ENCODE results near the gene PTMS.
"Not testable (repeated sequence)": the region's sequence is repeated elsewhere in the genome, so short reads cannot be mapped to it uniquely, and the experiment has no call there.

The PTMS gene, protein sequence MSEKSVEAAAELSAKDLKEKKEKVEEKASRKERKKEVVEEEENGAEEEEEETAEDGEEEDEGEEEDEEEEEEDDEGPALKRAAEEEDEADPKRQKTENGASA

DNA sequence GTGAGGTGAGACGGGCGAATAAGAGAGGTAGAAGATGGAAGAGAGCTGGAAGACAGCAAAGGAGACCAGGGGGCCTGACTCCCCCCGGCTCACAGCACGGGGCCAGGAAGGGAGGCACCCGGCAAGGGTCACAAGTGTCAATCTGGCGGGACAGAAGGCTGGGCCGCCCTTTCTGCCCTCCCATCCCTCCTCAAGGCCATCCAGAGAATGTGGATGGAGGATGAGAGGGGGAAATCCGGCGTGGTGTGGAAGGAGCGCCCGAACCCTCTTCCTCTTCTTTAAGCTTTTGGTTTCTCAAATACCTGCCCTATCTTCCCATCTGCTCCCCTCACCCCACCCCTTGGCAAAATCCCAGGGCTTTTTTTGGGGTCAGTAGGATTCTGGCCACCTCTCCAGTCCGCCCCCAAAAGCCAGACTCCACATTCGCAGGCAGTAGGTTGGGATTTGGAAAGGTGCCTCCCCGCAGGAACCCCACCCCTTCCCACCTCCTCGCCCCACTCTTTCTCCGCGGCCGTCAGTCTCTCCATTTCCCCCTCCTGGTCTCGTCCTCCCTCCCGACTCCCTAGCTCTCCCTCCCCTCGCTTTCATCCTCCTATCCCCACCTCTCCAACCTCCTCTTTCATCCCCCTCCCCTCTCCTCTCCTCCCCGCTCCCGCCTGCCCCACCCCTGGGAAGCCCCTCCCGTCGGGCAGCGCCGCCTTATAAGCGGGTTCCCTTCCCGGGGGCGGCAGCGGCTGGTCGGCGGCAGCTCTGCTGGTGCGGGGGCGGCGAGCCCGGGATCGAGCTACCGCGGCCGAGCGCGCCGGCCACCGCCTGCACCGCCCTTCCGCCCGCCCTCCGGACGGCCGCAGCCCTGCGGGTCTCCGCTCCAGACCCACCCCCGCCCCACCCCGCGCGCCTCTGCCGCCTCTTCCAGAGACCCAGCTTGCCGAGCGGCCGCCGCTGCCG is at the start of gene PTMS:
Gene PTMS, plus strand, starts transcription at position 730 of the 948 bp plus-strand sequence. CDS start 343 bp downstream, outside the sequence.
- no peak for DNase-seq (ENCODE audit: low read depth in 3 of 3)

DNA sequence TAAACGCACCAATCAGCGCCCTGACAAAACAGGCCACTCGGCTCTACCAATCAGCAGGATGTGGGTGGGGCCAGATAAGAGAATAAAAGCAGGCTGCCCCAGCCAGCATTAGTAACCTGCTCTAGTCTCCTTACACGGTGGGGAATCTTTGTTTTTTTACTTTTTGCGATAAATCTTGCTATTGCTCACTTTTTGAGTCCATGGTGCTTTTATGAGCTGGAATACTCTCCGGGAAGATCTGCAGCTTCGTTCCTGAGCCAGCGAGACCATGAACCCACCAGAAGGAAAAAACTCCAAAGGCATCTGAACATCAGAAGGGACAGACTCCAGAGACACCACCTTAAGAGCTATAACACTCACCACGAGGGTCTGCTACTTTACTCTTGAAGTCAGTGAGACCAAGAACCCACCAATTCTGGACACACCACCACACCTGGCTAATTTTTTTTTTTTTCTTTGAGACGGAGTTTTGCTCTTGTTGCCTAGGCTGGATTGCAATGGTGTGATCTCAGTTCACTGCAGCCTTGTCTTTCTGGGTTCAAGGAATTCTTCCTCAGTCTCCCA is 49.2 kb upstream of the PTMS start:
- DNase-seq (ENCODE audit: low read depth in 3 of 3), result no peak

DNA sequence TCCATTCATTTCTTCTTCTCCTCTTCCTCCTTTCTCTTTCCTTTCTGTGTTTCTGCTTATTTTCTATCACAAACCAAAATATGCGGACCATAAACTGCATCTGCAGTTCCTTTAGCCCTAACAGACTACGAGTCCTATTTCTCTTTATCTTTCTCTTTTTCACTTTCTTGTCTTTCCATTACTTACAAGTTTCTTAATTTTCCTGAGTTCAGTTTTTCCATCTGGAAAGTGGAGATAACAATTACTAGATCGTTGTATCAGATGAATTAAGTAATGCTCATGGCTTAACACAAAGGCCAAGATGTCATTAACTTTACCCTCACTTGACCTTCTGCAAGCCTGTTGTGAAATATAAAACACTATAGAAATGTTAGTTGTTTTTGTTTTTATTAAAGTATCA is 43.3 kb upstream of the PTMS start:
- DNase-seq (ENCODE audit: low read depth in 3 of 3), result no peak

DNA sequence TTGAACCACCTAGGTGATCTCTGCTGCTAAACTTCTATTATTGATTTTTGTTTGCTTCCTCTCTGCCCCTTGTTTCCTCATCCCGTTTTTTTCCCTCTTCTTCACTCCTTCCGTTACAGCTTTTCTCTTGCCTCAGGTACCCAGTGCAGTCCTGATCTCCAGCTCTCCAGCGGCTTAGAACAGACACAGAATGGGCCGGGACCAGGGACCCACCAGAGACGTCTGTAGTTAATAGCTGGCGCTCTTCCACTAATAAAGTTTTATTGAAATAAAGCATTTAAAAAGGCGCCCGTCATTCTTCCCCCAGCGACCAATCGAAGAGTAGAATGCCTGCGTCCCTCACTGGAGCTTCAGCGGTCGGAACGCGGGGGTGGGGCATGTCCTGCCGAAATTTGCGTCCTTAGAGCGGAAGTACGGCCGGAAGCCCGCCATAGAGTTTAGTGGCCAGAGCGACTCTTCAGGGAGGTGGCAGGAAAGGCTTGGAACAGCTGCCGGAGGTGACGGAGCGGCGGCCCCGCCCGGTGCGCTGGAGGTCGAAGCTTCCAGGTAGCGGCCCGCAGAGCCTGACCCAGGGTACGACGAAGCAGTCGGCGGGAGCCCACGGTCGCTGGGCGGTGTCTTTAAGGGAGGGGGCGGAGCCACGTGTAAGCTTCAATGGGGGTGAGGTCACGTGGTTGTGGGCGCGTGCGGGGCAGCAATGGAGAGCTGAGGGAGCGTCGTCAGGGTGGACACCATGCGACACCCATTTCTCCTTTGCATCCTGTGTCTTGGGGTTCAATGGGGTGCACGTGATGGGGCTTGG is 42.4 kb upstream of the PTMS start, which contains the start of gene COPS7A:
Gene COPS7A, plus strand, starts transcription at position 440 of the 802 bp plus-strand sequence. CDS start 611 bp downstream, outside the sequence.
- peak; percentile 93 to 97 (median 95) for DNase-seq (ENCODE audit: low read depth in 3 of 3)

DNA sequence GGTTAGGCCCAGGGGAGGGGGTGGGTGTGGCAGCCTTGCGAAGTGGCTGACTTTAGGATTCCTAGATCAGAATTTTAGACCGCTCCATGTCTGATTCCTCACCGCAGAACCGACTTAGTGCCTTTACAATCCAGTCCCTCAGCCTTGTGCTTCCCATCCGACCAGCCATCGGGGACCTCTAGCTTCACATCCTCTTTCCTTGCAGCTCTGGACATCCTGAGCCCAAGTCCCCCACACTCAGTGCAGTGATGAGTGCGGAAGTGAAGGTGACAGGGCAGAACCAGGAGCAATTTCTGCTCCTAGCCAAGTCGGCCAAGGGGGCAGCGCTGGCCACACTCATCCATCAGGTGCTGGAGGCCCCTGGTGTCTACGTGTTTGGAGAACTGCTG is 41.8 kb upstream of the PTMS start:
- no peak for DNase-seq (ENCODE audit: low read depth in 3 of 3)

DNA sequence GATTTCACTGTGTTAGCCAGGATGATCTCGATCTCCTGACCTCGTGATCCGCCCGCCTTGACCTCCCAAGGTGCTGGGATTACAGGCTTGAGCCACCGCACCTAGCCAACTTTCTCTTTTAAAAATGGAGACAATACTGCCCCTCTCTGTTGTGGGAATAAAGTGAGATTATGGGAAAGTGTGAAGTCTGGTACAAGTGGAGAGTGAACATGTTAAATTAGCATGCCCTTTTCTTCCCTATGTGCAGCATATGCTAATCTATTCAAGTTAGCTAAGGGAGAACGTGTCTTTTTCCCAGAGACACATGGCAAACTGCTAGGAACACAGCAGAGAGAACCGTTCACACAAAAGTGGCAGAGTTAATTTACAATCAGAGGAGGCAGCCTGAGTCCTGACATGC is 40.8 kb upstream of the PTMS start:
- no peak for DNase-seq (ENCODE audit: low read depth in 3 of 3)

DNA sequence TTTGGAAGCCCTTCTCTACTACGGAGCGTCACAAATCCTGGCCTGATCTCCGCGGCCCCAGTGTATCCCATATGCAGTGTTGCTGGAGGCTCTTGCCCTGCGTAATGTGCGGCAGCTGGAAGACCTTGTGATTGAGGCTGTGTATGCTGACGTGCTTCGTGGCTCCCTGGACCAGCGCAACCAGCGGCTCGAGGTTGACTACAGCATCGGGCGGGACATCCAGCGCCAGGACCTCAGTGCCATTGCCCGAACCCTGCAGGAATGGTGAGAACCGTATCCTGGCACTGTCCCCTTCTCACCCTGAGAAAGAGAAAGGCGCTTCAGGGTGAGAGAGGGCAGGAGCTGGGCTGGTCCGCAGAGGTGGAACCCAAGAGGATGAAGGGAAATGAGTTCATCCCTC is 37.0 kb upstream of the PTMS start:
- no peak for DNase-seq (ENCODE audit: low read depth in 3 of 3)

DNA sequence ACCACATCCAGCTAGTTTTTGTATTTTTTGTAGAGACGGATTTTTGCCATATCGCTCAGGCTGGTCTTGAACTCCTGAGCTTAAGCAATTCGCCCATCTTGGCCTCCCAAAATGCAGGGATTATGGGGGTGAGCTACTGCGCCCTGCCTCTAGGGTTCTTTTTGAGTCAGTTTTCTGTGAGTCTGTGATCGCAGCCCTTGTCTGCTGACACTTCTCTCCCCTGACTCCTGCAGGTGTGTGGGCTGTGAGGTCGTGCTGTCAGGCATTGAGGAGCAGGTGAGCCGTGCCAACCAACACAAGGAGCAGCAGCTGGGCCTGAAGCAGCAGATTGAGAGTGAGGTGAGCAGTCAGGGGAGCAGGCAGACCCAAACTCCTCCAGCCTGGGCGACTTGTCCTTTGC is 36.0 kb upstream of the PTMS start:
- DNase-seq (ENCODE audit: low read depth in 3 of 3), result no peak

DNA sequence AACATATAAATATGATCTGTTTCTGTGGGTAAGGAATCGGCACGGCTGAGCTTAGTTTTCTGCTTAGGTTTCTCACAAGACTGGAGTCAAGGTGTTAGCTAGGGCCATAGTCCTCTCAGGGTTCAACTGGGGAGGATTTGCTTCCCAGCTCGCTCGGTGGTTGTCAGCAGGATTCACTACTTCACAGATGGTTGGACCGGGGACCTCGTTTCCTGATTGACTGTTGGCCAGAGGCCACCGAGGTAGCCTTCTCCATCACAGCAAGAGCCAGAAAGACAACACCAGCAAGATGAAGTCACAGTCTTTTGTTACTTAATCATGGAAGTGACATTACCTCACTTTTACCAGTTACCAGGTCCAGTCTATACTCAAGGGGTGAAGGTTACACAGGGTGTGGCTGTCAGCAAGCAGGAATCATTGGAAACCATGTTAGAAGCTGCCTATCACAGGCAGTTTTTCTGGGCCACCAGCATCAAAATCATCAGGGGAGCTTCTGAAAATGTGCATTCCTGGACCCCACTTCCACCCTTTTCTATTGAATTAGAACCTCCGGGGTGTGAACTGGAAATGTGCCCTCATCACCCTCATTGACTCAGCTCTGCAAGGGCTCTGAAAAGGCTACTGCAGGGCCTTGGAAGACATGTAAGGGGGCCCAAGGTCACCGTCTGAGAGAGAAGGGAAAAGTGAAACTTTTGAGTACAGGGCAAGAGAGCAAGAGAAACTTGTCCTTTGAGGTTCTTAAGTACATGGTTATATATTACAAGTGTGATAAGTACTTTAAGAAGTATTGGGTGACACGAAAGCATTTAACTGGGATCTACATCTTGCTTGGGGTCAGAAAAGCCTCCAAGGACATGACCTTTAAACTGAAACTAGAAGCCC is 31.4 kb upstream of the PTMS start:
- DNase-seq (ENCODE audit: low read depth in 3 of 3), result no peak

DNA sequence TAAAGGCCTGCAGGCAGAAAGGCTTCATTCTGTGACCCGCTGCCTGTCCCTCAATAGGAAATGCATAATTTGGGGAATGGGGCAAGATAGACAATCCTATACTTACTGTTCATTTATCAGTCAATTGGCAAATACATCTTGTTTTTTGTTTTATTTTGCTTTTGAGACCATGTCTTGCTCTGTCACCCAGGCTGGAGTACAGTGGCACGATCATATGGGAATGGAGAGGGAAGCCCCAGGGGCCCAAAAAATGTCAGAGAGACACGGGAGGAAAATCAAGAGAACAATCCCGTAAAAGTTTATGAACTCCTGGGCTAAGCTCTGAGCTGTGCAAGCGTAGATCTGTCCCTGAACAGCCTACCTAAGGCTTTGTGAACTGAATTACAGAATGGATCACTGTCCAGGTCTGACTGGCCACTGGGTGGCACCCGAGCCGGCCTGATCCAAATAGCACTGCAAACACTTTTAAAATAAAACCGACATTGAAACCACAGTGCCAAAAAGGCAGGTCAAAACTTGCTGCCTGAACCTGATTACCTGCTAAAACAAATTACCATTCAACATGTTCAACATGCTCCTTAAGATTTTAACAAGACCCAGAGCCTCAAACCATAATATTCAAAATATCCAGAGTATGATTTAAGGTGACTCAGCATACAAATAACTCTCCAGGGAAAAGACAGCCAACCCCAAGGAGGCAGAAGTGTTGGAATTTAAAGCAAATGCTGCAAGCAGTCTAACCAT is 30.5 kb upstream of the PTMS start:
- no peak for DNase-seq (ENCODE audit: low read depth in 3 of 3)

DNA sequence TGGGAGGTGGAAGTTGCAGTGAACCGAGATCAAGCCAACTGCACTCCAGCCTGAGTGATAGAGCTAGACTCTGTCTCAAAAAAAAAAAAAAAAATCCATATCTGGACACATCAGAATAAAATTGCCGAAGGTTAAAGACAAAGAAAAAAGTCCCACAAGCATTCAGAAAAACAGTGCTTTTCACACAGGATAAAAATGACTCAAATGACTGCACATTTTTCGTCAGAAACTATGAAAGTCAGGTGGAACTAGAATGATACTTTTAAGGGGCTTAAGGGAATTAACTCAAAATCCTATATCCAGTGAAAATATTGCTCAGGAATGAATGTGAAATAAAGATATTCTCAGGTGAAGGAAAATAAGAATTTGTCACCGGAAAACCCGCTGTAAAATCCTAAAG is 29.4 kb upstream of the PTMS start:
- DNase-seq (ENCODE audit: low read depth in 3 of 3), result no peak

DNA sequence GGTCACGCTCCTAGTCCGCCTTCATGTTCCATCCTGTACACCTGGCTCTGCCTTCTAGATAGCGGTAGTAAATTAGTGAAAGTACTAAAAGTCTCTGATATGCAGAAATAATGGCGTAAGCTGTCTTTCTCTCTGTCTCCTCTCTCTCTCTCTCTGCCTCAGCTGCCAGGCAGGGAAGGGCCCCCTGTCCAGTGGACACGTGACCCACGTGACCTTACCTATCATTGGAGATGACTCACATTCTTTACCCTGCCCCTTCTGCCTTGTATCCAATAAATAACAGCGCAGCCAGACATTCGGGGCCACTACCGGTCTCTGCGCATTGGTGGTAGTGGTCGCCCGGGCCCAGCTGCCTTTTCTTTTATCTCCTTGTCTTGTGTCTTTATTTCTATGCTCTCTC is 24.1 kb upstream of the PTMS start:
- not testable (repeated sequence) for DNase-seq (ENCODE audit: low read depth in 3 of 3)

DNA sequence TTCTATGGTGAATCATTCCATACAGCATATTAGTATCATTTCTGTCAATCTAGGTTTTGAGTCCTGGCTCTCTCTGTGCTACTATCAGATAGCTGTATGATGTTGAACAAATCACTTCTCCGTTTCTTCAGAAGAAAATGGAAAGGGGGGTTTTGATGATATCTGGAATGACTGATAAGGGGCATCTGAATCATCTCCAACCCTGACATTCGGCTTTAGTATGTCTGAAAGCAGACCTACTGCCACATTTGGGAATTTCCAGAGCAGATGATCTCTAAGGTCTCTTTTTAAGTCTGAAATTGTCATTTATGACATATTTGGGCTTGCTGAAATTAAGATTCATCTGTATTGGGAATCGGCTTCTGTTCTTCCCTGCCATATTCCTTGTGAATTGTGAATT is 23.3 kb upstream of the PTMS start:
- DNase-seq (ENCODE audit: low read depth in 3 of 3), result no peak

DNA sequence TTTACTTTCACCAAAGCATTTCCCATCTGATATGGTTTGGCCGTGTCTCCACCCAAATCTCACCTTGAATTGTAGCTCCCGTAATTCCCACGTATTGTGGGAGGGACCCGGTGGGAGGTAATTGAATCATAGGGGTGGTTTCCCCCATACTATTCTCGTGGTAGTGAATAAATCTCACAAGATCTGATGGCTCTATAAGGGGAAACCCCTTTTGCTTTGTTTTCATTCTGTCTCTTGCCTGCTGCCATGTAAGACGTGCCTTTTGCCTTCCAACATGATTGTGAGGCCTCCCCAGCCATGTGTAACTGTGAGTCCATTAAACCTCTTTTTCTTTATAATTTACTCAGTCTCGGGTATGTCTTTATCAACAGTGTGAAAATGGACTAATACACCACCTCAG is 22.9 kb upstream of the PTMS start:
- not testable (repeated sequence) for DNase-seq (ENCODE audit: low read depth in 3 of 3)

DNA sequence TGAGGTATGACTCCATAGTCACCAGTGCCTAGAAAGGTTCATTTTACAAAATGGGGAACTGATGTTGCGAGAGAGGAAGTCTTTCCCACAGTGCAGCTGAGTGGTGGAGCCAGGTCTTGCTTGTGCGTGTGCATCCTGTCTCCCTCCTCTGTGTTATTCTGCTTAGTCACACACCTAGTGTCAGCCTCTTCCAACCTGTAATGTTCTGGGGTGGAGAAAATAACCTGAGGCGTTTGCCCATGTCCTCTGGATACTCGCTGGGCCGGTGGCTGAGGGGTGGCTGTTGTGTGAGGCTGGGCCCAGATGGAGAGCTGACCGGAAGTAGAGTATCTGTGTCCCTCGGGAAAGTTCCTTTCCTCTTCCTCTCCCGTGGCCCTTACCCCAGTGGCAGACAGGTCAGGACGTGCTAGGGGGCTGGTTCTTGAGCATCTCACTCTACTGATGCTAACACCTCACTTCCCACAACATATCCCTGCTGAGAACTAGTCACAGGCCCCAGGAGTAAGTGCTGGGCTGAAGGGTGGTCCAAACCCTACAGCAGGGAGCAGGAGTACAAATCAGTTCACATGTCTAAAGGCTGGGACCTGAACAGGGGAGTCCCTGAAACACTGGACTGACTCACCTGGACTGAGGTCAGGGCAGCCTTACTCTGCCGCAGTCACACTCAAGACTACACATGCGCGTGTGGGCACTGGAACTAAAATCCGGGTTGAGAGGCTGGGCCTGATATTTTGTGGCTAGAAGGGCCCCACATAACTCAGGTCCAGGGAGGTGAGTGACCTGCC is 20.2 kb upstream of the PTMS start:
- no peak for DNase-seq (ENCODE audit: low read depth in 3 of 3)

DNA sequence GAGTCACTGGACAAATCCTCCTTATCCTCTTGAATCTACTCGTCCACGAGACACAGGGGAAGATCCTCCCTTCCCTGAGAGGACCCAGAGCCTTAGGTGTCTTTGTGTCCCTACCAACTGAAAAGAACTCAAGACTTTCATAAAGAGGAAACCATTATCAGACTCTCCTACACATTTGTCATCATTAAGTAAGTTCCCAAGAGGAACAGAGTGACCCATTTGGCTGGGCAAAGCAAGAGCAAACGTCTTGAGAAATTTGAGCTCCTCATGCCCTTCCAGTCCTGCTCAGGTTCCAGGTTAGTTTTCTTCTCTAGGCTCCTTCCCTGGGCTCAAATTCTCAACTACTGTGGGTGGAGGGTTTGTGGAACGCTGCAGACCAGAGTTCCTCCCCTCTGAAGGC is 18.9 kb upstream of the PTMS start:
- DNase-seq (ENCODE audit: low read depth in 3 of 3), result no peak

DNA sequence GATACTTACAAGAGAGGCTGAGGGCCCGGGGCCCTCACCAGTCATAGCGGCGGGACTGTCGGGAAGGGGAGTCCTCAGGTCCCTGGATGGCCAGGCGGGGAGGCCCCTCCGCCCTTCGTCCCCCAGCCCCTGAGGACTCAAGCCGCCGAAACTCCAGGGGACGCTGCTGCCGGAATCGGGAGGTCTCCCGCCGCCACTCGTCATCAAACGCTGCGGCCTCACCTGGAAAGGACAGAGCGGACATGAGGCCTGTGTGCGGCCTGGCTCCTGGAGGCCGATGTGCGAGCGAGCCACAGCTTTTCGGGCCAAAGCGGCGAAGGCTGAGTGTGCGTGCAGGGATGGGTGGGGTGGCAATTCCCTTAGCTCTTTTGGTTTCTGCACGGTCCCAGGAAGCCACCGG is 17.4 kb upstream of the PTMS start:
- no peak for DNase-seq (ENCODE audit: low read depth in 3 of 3)

DNA sequence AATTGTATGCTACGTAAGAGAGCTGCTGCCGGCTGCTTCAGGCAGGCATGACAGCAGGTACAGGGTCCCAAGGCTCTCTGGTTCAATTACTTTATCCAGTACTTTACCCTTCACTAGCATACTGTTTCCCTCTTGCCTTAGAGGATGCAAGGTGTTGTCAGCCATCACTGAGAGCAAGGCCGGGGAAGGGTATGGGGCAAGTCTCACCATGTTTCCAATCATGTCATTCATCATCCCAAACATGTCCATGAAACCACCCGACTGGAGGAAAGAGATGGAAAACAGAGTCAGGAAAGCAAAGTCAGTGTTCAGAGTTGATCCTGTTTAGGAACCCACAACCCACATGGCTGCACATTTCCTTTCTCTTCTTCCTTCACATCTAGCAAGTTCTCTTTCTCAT is 15.7 kb upstream of the PTMS start:
- DNase-seq (ENCODE audit: low read depth in 3 of 3), result no peak

DNA sequence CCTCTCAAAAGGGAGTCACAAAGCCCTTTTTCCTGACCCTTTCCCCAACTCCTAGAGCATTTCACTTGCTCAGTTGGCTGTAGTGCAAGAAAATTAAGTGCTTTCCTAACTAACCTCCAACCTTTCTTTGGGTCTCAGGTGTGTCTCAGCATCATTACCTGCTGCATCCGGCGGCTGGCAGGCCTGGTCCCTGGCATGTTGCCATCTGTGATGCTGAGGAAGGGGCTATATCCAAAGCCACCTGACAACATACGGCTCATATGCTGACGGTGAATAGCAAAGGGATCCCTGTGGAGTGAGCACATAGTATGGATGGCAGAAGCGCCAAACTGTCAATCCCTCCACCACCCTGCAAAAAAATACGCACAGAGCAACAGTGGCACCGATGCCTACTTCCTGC is 14.4 kb upstream of the PTMS start:
- DNase-seq (ENCODE audit: low read depth in 3 of 3), result no peak
